ENCODE results near the gene TNFSF12.

DNA sequence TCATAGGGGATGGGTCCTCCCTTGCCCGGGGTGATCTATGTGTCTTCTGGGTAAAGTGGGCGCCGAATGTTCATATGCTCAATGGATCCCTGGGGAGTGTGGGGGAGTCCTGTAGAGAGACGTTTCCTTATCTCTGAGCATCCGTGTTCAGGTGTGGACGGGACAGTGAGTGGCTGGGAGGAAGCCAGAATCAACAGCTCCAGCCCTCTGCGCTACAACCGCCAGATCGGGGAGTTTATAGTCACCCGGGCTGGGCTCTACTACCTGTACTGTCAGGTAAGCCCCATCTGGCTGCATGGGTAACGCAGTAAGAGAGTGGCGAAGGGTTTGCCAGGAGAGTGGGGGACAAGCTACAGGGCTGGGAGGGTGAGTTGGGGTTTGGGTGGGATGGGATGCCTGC lies 7.8 kb downstream of the TNFSF12 start:
- TF ChIP-seq POLR2AphosphoS5 (IDR thresholded peaks at IDR 0.05; ENCODE audit: borderline replicate concordance, low read depth, low read length) (no peak), EZH2 (IDR thresholded peaks at IDR 0.05) (no peak)
